IMR-90 (cell line): ENCODE data around the gene MPP4. TPM values are rescaled to one million over a fixed set of nuclear protein-coding genes. Genes with fewer than 3 reads are reported as not detected.

Source experiments
- ATAC-seq: fragments of 200-7000 bp; cut with Tn5 transposase; 2 replicates; pipeline ENCODE4 v1.9.1; 2020; ENCODE audit warnings: low read depth, mild to moderate bottlenecking, moderate library complexity
- BruUV-seq: library from RNA; stranded (reverse); fragments of 400-500 nt; replicated peaks from 2 replicates; lab custom pipeline; 2021; lab: Mats Ljungman, UMichigan
- CTCF ChIA-PET: fragments of 300-600 bp; formaldehyde crosslinking; extraction: SDS; loops from one replicate; lab custom pipeline; 2021; ENCODE audit warnings: antibody characterized with exemption; lab: Yijun Ruan, JAX
- POLR2A ChIA-PET: fragments of 300-600 bp; sonication (Branson Sonifier 250); formaldehyde crosslinking; loops from one replicate; lab custom pipeline; 2022; ENCODE audit warnings: antibody characterized with exemption; ENCODE audit not compliant: unreplicated experiment; lab: Charles Lee
- DNase-seq: peaks from one replicate; pipeline ENCODE4 v3.0.0; 2013
- H2AFZ ChIP-seq: replicated peaks from 2 replicates; pipeline ENCODE3; 2013; ENCODE audit warnings: low read length, mild to moderate bottlenecking; ENCODE audit not compliant: poor library complexity
- H2AK5ac ChIP-seq: 2 replicates; pipeline ENCODE4 v1.6.1; 2013; ENCODE audit warnings: low read depth, low read length, inconsistent platforms
- H2AK9ac ChIP-seq: replicated peaks from 2 replicates; pipeline ENCODE3; 2013; ENCODE audit warnings: mild to moderate bottlenecking, low read depth, low read length, moderate library complexity; ENCODE audit not compliant: poor library complexity
- H2BK120ac ChIP-seq: 2 replicates; pipeline ENCODE4 v1.6.1; 2013; ENCODE audit warnings: low read depth, low read length, inconsistent platforms
- H2BK15ac ChIP-seq: 3 replicates; pipeline ENCODE4 v1.6.1; 2013; ENCODE audit warnings: low read depth, low read length, inconsistent platforms
- H2BK20ac ChIP-seq: 2 replicates; pipeline ENCODE4 v1.6.1; 2013; ENCODE audit warnings: low read depth, mild to moderate bottlenecking, inconsistent platforms, low read length, moderate library complexity
- H2BK5ac ChIP-seq: 2 replicates; pipeline ENCODE4 v1.6.1; 2013; ENCODE audit warnings: mild to moderate bottlenecking, low read depth, low read length, inconsistent platforms; ENCODE audit not compliant: poor library complexity, severe bottlenecking
- H3K14ac ChIP-seq: replicated peaks from 2 replicates; pipeline ENCODE4 v1.6.1; 2013; ENCODE audit warnings: low read depth, low read length, inconsistent platforms
- H3K18ac ChIP-seq: 2 replicates; pipeline ENCODE4 v1.6.1; 2013; ENCODE audit warnings: low read depth, low read length, control low read depth
- H3K23ac ChIP-seq: 2 replicates; pipeline ENCODE4 v1.6.1; 2013; ENCODE audit warnings: low read depth, low read length, inconsistent platforms
- H3K27ac ChIP-seq: 2 replicates; pipeline ENCODE4 v1.5.1; 2013; ENCODE audit warnings: mild to moderate bottlenecking, control low read depth, low read length; ENCODE audit not compliant: insufficient read depth
- H3K27me3 ChIP-seq: 2 replicates; pipeline ENCODE4 v1.6.1; 2013; ENCODE audit warnings: low read length; ENCODE audit not compliant: control insufficient read depth, insufficient read depth
- H3K36me3 ChIP-seq: 2 replicates; pipeline ENCODE4 v1.6.1; 2013; ENCODE audit warnings: low read length, mixed read lengths; ENCODE audit not compliant: control insufficient read depth, insufficient read depth
- H3K4ac ChIP-seq: 2 replicates; pipeline ENCODE4 v1.6.1; 2013; ENCODE audit warnings: low read depth, low read length, inconsistent platforms
- H3K4me1 ChIP-seq: 2 replicates; pipeline ENCODE4 v1.6.1; 2013; ENCODE audit warnings: low read length, mixed read lengths; ENCODE audit not compliant: control insufficient read depth, insufficient read depth
- H3K4me2 ChIP-seq: 2 replicates; pipeline ENCODE4 v1.6.1; 2013; ENCODE audit warnings: low read depth, mild to moderate bottlenecking, control low read depth, low read length, moderate library complexity
- H3K4me3 ChIP-seq: 2 replicates; pipeline ENCODE4 v1.5.1; 2013; ENCODE audit warnings: low read depth, mild to moderate bottlenecking, control low read depth, low read length, moderate library complexity; ENCODE audit not compliant: insufficient read depth
- H3K56ac ChIP-seq: 2 replicates; pipeline ENCODE4 v1.6.1; 2013; ENCODE audit warnings: low read length, inconsistent platforms; ENCODE audit not compliant: insufficient read depth; ENCODE audit errors: extremely low read depth
- H3K79me1 ChIP-seq, 2 experiments: 2 replicates each; pipeline ENCODE4 v1.6.1; 2013; ENCODE audit warnings: low read length in 2 of 2, inconsistent platforms in 1 of 2, low read depth in 1 of 2
- H3K9ac ChIP-seq: 2 replicates; pipeline ENCODE4 v1.6.1; 2013; ENCODE audit warnings: low read depth, low read length, control low read depth
- H3K9me1 ChIP-seq: 2 replicates; pipeline ENCODE4 v1.6.1; 2013; ENCODE audit warnings: low read length, inconsistent platforms; ENCODE audit not compliant: insufficient read depth
- H3K9me3 ChIP-seq: 2 replicates; pipeline ENCODE4 v1.6.1; 2013; ENCODE audit warnings: low read length; ENCODE audit not compliant: control insufficient read depth, insufficient read depth
- H4K20me1 ChIP-seq: 2 replicates; pipeline ENCODE4 v1.6.1; 2013; ENCODE audit warnings: low read length, inconsistent platforms; ENCODE audit not compliant: insufficient read depth
- H4K5ac ChIP-seq: 2 replicates; pipeline ENCODE4 v1.6.1; 2013; ENCODE audit warnings: mild to moderate bottlenecking, low read depth, low read length, control low read depth
- H4K8ac ChIP-seq, 2 experiments: 2 replicates each; pipeline ENCODE4 v1.6.1; 2013; ENCODE audit warnings: low read depth in 2 of 2, low read length in 2 of 2, control low read depth in 1 of 2, inconsistent platforms in 1 of 2
- H4K91ac ChIP-seq: 2 replicates; pipeline ENCODE4 v1.6.1; 2013; ENCODE audit warnings: low read depth, low read length, inconsistent platforms; ENCODE audit not compliant: insufficient read depth
- FOS ChIP-seq: fragments of 150-350 bp; IDR thresholded peaks from 2 replicates; pipeline ENCODE4 v1.6.1; 2016; ENCODE audit warnings: low read depth, low read length
- MXI1 ChIP-seq: IDR thresholded peaks from 2 replicates; pipeline ENCODE4 v1.6.1; 2012; ENCODE audit warnings: low read depth, mild to moderate bottlenecking, low read length, moderate library complexity, borderline replicate concordance
- NFE2L2 ChIP-seq: fragments of 150-350 bp; IDR thresholded peaks from 2 replicates; pipeline ENCODE4 v1.6.1; 2016; ENCODE audit warnings: low read depth, mild to moderate bottlenecking, low read length
- RFX5 ChIP-seq: IDR thresholded peaks from 2 replicates; pipeline ENCODE4 v1.8.0; 2012; ENCODE audit warnings: low read depth, mild to moderate bottlenecking, low read length, moderate library complexity
- WGBS, 2 experiments: methylation state at CpG; one replicate each; pipeline versions ENCODE4 v1.1.5 to v1.1.7; 2013; ENCODE audit warnings: missing lambda C conversion rate in 2 of 2; ENCODE audit not compliant: insufficient read length in 1 of 2; ENCODE audit errors: extremely low coverage in 2 of 2; 5-methylcytosine and 5-hydroxymethylcytosine counted together
- dilution Hi-C: fragments of 300-500 bp; cut with HindIII; formaldehyde crosslinking; loops from one replicate; pipeline ENCODE4 v1.14.3; 2018; ENCODE audit warnings: low sequenced_read_pairs; ENCODE audit not compliant: unreplicated experiment
- in situ Hi-C: fragments of 300-500 bp; cut with MboI; formaldehyde crosslinking; loops from 3 replicates; pipeline ENCODE4 v1.14.3; 2019; ENCODE audit warnings: low sequenced_read_pairs, inconsistent platforms, mixed read lengths
- intact Hi-C: fragments of 100-400 bp; cut with micrococcal nuclease; formaldehyde crosslinking; loops from 2 replicates; pipeline ENCODE4 v1.10.0; 2022
- polyA plus RNA-seq, 3 experiments: library from polyadenylated mRNA; depleted of rRNA; stranded (reverse); fragments of >200 nt; gene quantifications; 2 replicates each; pipeline ENCODE4 v1.2.3, GENCODE V29; 2012; ENCODE audit warnings: low replicate concordance in 1 of 3
- total RNA-seq: library from RNA; depleted of rRNA; stranded (reverse); fragments of >200 nt; gene quantifications from 2 replicates; pipeline ENCODE4 v1.2.3, GENCODE V29; 2012

The MPP4 gene
- total and polyA plus RNA-seq, 2 of the 4 experiments (the other 2 are of a cell fraction): 11.8 to 14.9 TPM

DNA sequence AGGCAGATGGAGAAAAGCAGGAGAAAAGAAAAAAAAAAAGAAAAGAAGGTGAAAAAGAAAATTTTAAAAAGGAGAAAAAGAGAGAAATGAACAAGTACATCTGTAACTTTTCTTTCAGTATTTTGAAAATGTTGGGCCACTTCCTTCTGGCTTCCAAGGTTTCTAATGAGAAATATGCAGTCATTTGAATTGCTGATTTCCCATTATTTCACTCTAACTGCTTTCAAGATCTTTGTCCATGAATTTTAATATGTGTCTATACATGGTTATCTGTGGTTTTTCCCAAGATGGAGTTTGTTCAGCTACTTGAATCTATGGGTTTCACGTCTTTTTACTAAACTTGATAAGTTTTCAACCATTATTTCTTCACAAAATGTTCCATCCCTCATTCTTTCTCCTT, 14.3 kb upstream of the MPP4 start:
- no peak overlapping the region for H3K27ac ChIP-seq
- DNase-seq: no peak
- BruUV-seq: no TSS peak
- H3K18ac ChIP-seq: no peak overlapping the region
- H2AFZ ChIP-seq: no peak overlapping the region
- ChIA-PET POLR2A (no interaction called here), CTCF (interaction anchor here (0.6 kb wide), 1 partner anchor 22 kb away, joined by 3 read pairs; no protein-coding TSS in a partner anchor)
- H4K20me1 ChIP-seq: no peaks in the 10 kb centered on the region
- H4K5ac ChIP-seq: no peak overlapping the region
- H3K4ac ChIP-seq: no peak overlapping the region
- TF ChIP-seq RFX5 (no peak), NFE2L2 (no peak), MXI1 (no peak), FOS (no peak)
- no peak overlapping the region for H2BK20ac ChIP-seq
- no peak overlapping the region for H2AK9ac ChIP-seq
- H3K56ac ChIP-seq: no peak overlapping the region
- H3K4me1 ChIP-seq: no peaks in the 10 kb centered on the region
- no peaks in the 10 kb centered on the region for H3K27me3 ChIP-seq
- no peak overlapping the region for H4K8ac ChIP-seq
- WGBS, 2 experiments: no CpG with 5 or more reads among the region's 1 CpG
- intact Hi-C loops (no loop called here), in situ Hi-C loops (no loop called here), dilution Hi-C loops (no loop called here)
- no peak overlapping the region for H2BK5ac ChIP-seq
- H3K79me1 ChIP-seq: no peaks in the 10 kb centered on the region; a peak in 2 of 4 replicates
- no peak overlapping the region for H2AK5ac ChIP-seq
- no peak overlapping the region for H3K23ac ChIP-seq
- no peaks in the 10 kb centered on the region for H3K9me1 ChIP-seq
- H3K9ac ChIP-seq: no peak overlapping the region
- H2BK15ac ChIP-seq: no peak overlapping the region
- no peak overlapping the region for H3K14ac ChIP-seq
- no peak overlapping the region for H2BK120ac ChIP-seq
- H3K4me2 ChIP-seq: no peak overlapping the region
- no peaks in the 10 kb centered on the region for H3K9me3 ChIP-seq
- peaks cover 29% of the 10 kb centered on the region for H3K36me3 ChIP-seq
- no peak for ATAC-seq
- no peak overlapping the region for H3K4me3 ChIP-seq
- no peak overlapping the region for H4K91ac ChIP-seq
